Lung (tissue), 16 donors: Measurements from ENCODE around the gene ZNF208. TPM values are rescaled to one million over a fixed set of nuclear protein-coding genes. Genes with fewer than 3 reads are reported as not detected.
A peak's percentile ranks its signal among the peaks of the same experiment; 100 is the strongest.
"Not testable (repeated sequence)": the region's sequence is repeated elsewhere in the genome, so short reads cannot be mapped to it uniquely, and the experiment has no call there.

Experiments used
- ATAC-seq: fragments of 200-7000 bp; cut with Tn5 transposase; one replicate; pipeline ENCODE4 v1.9.1; 2020; ENCODE audit warnings: moderate number of reproducible peaks; ENCODE audit not compliant: insufficient read depth, low FRiP score
- DNase-seq, 3 donors: peaks; one replicate each; pipeline ENCODE4 v3.0.0-alpha.2; 2013 to 2017
- H3K27ac ChIP-seq, 2 donors: one replicate each; pipeline ENCODE4 v1.5.1; 2013; ENCODE audit warnings: mild to moderate bottlenecking in 2 of 2, moderate library complexity in 2 of 2, control low read depth in 1 of 2, inconsistent platforms in 1 of 2, low read depth in 1 of 2, low read length in 1 of 2
- H3K27me3 ChIP-seq, 3 donors: one replicate each; pipeline ENCODE4 v1.5.1; 2013; ENCODE audit warnings: low read length in 2 of 3; ENCODE audit not compliant: control insufficient read depth in 3 of 3, insufficient read depth in 3 of 3
- H3K36me3 ChIP-seq, 4 donors: one replicate each; pipeline ENCODE4 v1.5.1; 2013; ENCODE audit warnings: low read length in 4 of 4, mild to moderate bottlenecking in 1 of 4, moderate library complexity in 1 of 4; ENCODE audit not compliant: control insufficient read depth in 4 of 4, insufficient read depth in 4 of 4
- H3K4me1 ChIP-seq, 5 donors: one replicate each; pipeline ENCODE4 v1.5.1; 2013; ENCODE audit warnings: low read length in 5 of 5, mild to moderate bottlenecking in 2 of 5, moderate library complexity in 1 of 5; ENCODE audit not compliant: control insufficient read depth in 5 of 5, insufficient read depth in 5 of 5
- H3K4me3 ChIP-seq: one replicate; pipeline ENCODE4 v1.5.1; 2013; ENCODE audit warnings: mild to moderate bottlenecking, control low read depth, moderate library complexity
- H3K9ac ChIP-seq, 2 donors: one replicate each; pipeline ENCODE4 v1.5.1; 2013; ENCODE audit warnings: low read length in 2 of 2, control low read depth in 1 of 2; ENCODE audit not compliant: insufficient read depth in 1 of 2
- H3K9me3 ChIP-seq, 4 donors: one replicate each; pipeline ENCODE4 v1.5.1; 2013; ENCODE audit warnings: low read length in 3 of 4, mild to moderate bottlenecking in 1 of 4, moderate library complexity in 1 of 4; ENCODE audit not compliant: control insufficient read depth in 4 of 4, insufficient read depth in 3 of 4
- CTCF ChIP-seq: IDR thresholded peaks from 2 replicates; pipeline ENCODE4 v1.5.1; 2012; ENCODE audit warnings: mild to moderate bottlenecking; ENCODE audit errors: control extremely low read depth, extremely low read depth
- WGBS, 2 donors: extraction: QIAGEN DNeasy Blood & Tissue Kit; methylation state at CpG; one replicate each; pipeline ENCODE4 v1.1.7; 2013; 5-methylcytosine and 5-hydroxymethylcytosine counted together
- long read RNA-seq, 5 donors: transcript quantifications; one replicate each; lab custom pipeline, GENCODE V29; 2026
- polyA plus RNA-seq, 2 donors: library from polyadenylated mRNA; stranded (reverse); fragments of 200-250 nt; gene quantifications; one replicate each; pipeline ENCODE4 v1.2.1, GENCODE V29; 2013
- total RNA-seq, 2 donors: library from RNA; depleted of rRNA in 1 of 2; stranded (reverse); fragments of >200 nt in 1 of 2; gene quantifications; one replicate each; pipeline ENCODE4 v1.2.1, GENCODE V29; 2014 to 2021
- donor health status: control.
- donor health status: control.
- donor health status: Bipolar disorder and iron deficiency.
- donor health status: healthy.
- donor health status: DM: yes; HTN: yes; CAD: no.

ZNF208 gene
- total RNA-seq (10 to 100 TPM in 1 of 2 donors, 1 to 10 TPM in 1; 3.3 to 33.8 TPM), polyA plus RNA-seq (under 1 TPM; 0.17 to 0.43 TPM)
- long read RNA-seq, donor 1: 0 reads
- long read RNA-seq, donor 2: 0 reads
- long read RNA-seq, donor 3: 0 reads
- long read RNA-seq, donor 4, partial matches to known transcripts: 0 of 1 reads
- long read RNA-seq, donor 4, other reads (novel, unspliced or antisense): 0 of 1 reads
- long read RNA-seq, donor 5: 0 reads

- not testable (repeated sequence) for ATAC-seq, H3K36me3 ChIP-seq, H3K4me1 ChIP-seq, H3K27ac ChIP-seq, H3K4me3 ChIP-seq, H3K9ac ChIP-seq, H3K27me3 ChIP-seq
- H3K9me3 ChIP-seq: peaks cover 0 to 27% (median 1%) of the 10 kb centered on the region in 4 donors
- DNase-seq: peak in 2 of 3 donors; percentile 0 to 15
- 3 to 8% methylated on average over 28 to 29 of the region's 29 CpGs for WGBS, 2 donors
Observed at GRCh38 chr19:22010437-22011143, at the start of gene ZNF208. Gene ZNF208 (minus strand): TSS chr19:22010943. CDS start chr19:22010794, 149 bp downstream.

GRCh38 chr19:22052644-22053013 lies 41.9 kb upstream of the ZNF208 start:
- 1 to 4% methylated on average over 20 of the region's 20 CpGs for WGBS, 2 donors
- Histone ChIP-seq H3K27ac (no peak overlapping the region), H3K9me3 (peaks cover 0 to 14% (median 0%) of the 10 kb centered on the region in 4 donors), H3K4me1 (no peaks in the 10 kb centered on the region), H3K36me3 (no peaks in the 10 kb centered on the region), H3K27me3 (no peaks in the 10 kb centered on the region), H3K4me3 (peak overlapping the region; percentile 61), H3K9ac (peak overlapping the region; percentile 4 to 62)
- TF ChIP-seq CTCF: no peak
- DNase-seq (no peak), ATAC-seq (peak; percentile 14)

GRCh38 chr19:22041151-22041550 lies 30.4 kb upstream of the ZNF208 start:
- H3K27ac ChIP-seq, H3K9ac ChIP-seq, H3K36me3 ChIP-seq, H3K27me3 ChIP-seq, H3K4me3 ChIP-seq, DNase-seq, H3K4me1 ChIP-seq, ATAC-seq: not testable (repeated sequence)
- 79 to 84% methylated on average over 3 of the region's 3 CpGs for WGBS, 2 donors
- peaks cover 0 to 14% (median 6%) of the 10 kb centered on the region in 4 donors for H3K9me3 ChIP-seq

GRCh38 chr19:22030680-22031079 lies 19.9 kb upstream of the ZNF208 start:
- no peak for ATAC-seq

More at GRCh38 chr19:22030680-22031079, 19.9 kb upstream of the ZNF208 start:
- Histone ChIP-seq H3K4me3 (no peak overlapping the region), H3K27ac (no peak overlapping the region), H3K4me1 (no peaks in the 10 kb centered on the region), H3K27me3 (no peaks in the 10 kb centered on the region), H3K9me3 (peaks cover 0 to 15% (median 2%) of the 10 kb centered on the region in 4 donors), H3K36me3 (no peaks in the 10 kb centered on the region), H3K9ac (no peak overlapping the region)
- no peak for DNase-seq
- no peak for TF ChIP-seq CTCF
